Loucy (cell line): Measurements from ENCODE around the gene KIAA2012.

ENCODE experiments used
- EZH2phosphoT487 ChIP-seq: fragments of 200-600 bp; IDR thresholded peaks from 2 replicates; pipeline ENCODE4 v1.6.1; 2018; ENCODE audit warnings: antibody characterized with exemption, mild to moderate bottlenecking, moderate library complexity, borderline replicate concordance
- TF ChIP-seq, protein P1 (sequence below): fragments of 200-600 bp; sonication (generic); conservative IDR thresholded peaks from 2 replicates; pipeline ENCODE4 v1.5.1; 2014; ENCODE audit warnings: mild to moderate bottlenecking, antibody characterized with exemption, low read length

DNA sequence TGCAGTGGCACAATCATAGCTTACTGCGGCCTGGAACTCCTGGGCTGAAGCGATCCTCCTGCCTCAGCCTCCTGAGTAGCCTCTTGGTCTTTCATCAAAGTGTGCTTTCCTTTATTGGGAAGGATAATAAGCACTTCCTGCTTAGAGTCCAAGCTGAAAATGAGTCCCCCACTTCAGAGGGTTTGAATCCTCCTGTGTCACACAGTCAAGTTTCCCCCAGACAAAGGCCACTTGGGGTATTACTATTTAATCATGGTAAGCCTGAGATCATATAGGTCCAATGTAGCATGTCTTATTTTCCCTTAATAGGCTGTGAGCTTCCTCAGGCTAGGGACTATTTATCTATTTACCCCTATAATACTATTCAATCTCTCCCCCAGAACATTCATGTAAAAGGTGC, 11.4 kb upstream of the KIAA2012 start:
- TF ChIP-seq, protein P1, sequence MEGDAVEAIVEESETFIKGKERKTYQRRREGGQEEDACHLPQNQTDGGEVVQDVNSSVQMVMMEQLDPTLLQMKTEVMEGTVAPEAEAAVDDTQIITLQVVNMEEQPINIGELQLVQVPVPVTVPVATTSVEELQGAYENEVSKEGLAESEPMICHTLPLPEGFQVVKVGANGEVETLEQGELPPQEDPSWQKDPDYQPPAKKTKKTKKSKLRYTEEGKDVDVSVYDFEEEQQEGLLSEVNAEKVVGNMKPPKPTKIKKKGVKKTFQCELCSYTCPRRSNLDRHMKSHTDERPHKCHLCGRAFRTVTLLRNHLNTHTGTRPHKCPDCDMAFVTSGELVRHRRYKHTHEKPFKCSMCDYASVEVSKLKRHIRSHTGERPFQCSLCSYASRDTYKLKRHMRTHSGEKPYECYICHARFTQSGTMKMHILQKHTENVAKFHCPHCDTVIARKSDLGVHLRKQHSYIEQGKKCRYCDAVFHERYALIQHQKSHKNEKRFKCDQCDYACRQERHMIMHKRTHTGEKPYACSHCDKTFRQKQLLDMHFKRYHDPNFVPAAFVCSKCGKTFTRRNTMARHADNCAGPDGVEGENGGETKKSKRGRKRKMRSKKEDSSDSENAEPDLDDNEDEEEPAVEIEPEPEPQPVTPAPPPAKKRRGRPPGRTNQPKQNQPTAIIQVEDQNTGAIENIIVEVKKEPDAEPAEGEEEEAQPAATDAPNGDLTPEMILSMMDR, result no peak
- TF ChIP-seq EZH2phosphoT487, result no peak
